ENCODE results near the gene ABHD2. TPM values are rescaled to one million over a fixed set of nuclear protein-coding genes. Genes with fewer than 3 reads are reported as not detected.

ABHD2 gene
- total RNA-seq, 1 experiment from 2014 or later = 148 TPM

DNA sequence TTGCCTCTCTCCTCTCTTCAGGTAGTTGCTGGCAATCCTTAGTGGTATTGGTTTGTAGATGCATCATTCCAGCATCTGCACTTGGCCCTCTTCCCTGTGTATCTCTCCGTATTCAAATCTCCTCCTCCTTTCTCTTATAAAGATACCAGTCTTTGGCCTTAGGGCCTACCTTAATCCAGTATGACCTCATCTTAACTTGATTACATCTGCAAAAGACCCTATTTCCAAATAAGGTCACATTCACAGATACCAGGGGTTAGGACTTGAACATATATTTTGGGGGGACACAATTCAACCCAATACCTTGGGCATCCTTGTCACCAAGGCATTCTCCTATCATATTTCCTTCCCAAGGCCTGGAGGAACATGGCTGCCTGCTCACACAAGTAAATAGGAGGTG is 22.0 kb upstream of the ABHD2 start:
- no TSS peak for BruUV-seq (replicated peaks)
- DNase-seq = no peak
- no peak overlapping the region for H3K27ac ChIP-seq
- TF ChIP-seq EZH2 (IDR thresholded peaks at IDR 0.05; ENCODE audit: low read depth) = no peak
- TF ChIP-seq, protein P1, sequence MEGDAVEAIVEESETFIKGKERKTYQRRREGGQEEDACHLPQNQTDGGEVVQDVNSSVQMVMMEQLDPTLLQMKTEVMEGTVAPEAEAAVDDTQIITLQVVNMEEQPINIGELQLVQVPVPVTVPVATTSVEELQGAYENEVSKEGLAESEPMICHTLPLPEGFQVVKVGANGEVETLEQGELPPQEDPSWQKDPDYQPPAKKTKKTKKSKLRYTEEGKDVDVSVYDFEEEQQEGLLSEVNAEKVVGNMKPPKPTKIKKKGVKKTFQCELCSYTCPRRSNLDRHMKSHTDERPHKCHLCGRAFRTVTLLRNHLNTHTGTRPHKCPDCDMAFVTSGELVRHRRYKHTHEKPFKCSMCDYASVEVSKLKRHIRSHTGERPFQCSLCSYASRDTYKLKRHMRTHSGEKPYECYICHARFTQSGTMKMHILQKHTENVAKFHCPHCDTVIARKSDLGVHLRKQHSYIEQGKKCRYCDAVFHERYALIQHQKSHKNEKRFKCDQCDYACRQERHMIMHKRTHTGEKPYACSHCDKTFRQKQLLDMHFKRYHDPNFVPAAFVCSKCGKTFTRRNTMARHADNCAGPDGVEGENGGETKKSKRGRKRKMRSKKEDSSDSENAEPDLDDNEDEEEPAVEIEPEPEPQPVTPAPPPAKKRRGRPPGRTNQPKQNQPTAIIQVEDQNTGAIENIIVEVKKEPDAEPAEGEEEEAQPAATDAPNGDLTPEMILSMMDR (conservative IDR thresholded peaks at IDR 0.05) = no peak
- H4K20me1 ChIP-seq (ENCODE audit: insufficient read depth) = no peaks in the 10 kb centered on the region
- no peaks in the 10 kb centered on the region for H3K27me3 ChIP-seq (ENCODE audit: insufficient read depth, low read depth)
- H3K36me3 ChIP-seq (ENCODE audit: low read depth) = no peaks in the 10 kb centered on the region
- H3K4me2 ChIP-seq = no peak overlapping the region
- no peak overlapping the region for H3K4me3 ChIP-seq
- H3K4me1 ChIP-seq (replicated peaks; ENCODE audit: insufficient read depth) = no peaks in the 10 kb centered on the region
- H3K79me2 ChIP-seq (ENCODE audit: low read depth) = no peaks in the 10 kb centered on the region
- ChIA-PET POLR2A (ENCODE audit: unreplicated experiment) (no interaction called here), CTCF (no interaction called here)
- H3F3A ChIP-seq (ENCODE audit: insufficient read depth, low read depth) = no peaks in the 10 kb centered on the region
- H3K9me2 ChIP-seq (ENCODE audit: insufficient read depth) = no peaks in the 10 kb centered on the region
- H2AFZ ChIP-seq = no peak overlapping the region
- intact Hi-C loops (cut with micrococcal nuclease; ENCODE audit: unreplicated experiment) = no loop called here
- peaks cover 24% of the 10 kb centered on the region; the same call in 1 of the 2 replicates for H3K9me3 ChIP-seq (ENCODE audit: insufficient read depth, low read depth)

- POLR2A ChIA-PET (ENCODE audit: unreplicated experiment) = interaction anchor here (0.6 kb wide), 1 partner anchor 403 kb away, joined by 3 read pairs; no protein-coding TSS in a partner anchor
- DNase-seq = no peak
Observed at GRCh38 chr15:89067751-89068150, 20.5 kb upstream of the ABHD2 start.

GRCh38 chr15:89068325-89068784 is 19.9 kb upstream of the ABHD2 start:
- CTCF ChIA-PET = interaction anchor here (0.6 to 0.8 kb wide), 2 partner anchors 10 to 413 kb away, joined by 3 to 4 read pairs; no protein-coding TSS in a partner anchor
- no TSS peak for BruUV-seq (replicated peaks)
- POLR2A ChIA-PET (ENCODE audit: unreplicated experiment) = interaction anchor here (0.6 kb wide), 1 partner anchor 404 kb away, joined by 3 read pairs; no protein-coding TSS in a partner anchor

More at GRCh38 chr15:89067751-89068150, 20.5 kb upstream of the ABHD2 start:
- Histone ChIP-seq H3K9me2 (ENCODE audit: insufficient read depth) (no peaks in the 10 kb centered on the region), H3K36me3 (ENCODE audit: low read depth) (no peaks in the 10 kb centered on the region), H4K20me1 (ENCODE audit: insufficient read depth) (no peaks in the 10 kb centered on the region), H3K4me1 (replicated peaks; ENCODE audit: insufficient read depth) (no peaks in the 10 kb centered on the region), H3K4me2 (no peak overlapping the region), H3K27ac (no peak overlapping the region), H3K9me3 (ENCODE audit: insufficient read depth, low read depth) (peaks cover 24% of the 10 kb centered on the region; the same call in 1 of the 2 replicates), H3K79me2 (ENCODE audit: low read depth) (no peaks in the 10 kb centered on the region), H2AFZ (no peak overlapping the region), H3K27me3 (ENCODE audit: insufficient read depth, low read depth) (no peaks in the 10 kb centered on the region), H3K4me3 (no peak overlapping the region), H3F3A (ENCODE audit: insufficient read depth, low read depth) (no peaks in the 10 kb centered on the region)
- CTCF ChIA-PET = interaction anchor here (0.8 kb wide), 1 partner anchor 10 kb away, joined by 4 read pairs; no protein-coding TSS in a partner anchor
- intact Hi-C loops (cut with micrococcal nuclease; ENCODE audit: unreplicated experiment) = no loop called here
- no peak for TF ChIP-seq EZH2 (IDR thresholded peaks at IDR 0.05; ENCODE audit: low read depth)
- TF ChIP-seq, protein P1 (conservative IDR thresholded peaks at IDR 0.05) = no peak
- BruUV-seq (replicated peaks) = no TSS peak

More at GRCh38 chr15:89068325-89068784, 19.9 kb upstream of the ABHD2 start:
- Histone ChIP-seq H3K27me3 (ENCODE audit: insufficient read depth, low read depth) (no peaks in the 10 kb centered on the region), H2AFZ (no peak overlapping the region), H3K4me1 (replicated peaks; ENCODE audit: insufficient read depth) (no peaks in the 10 kb centered on the region), H3K27ac (no peak overlapping the region), H3K9me2 (ENCODE audit: insufficient read depth) (no peaks in the 10 kb centered on the region), H3F3A (ENCODE audit: insufficient read depth, low read depth) (no peaks in the 10 kb centered on the region), H3K4me3 (no peak overlapping the region), H3K9me3 (ENCODE audit: insufficient read depth, low read depth) (peaks cover 24% of the 10 kb centered on the region; the same call in 1 of the 2 replicates), H3K36me3 (ENCODE audit: low read depth) (no peaks in the 10 kb centered on the region), H3K4me2 (no peak overlapping the region), H3K79me2 (ENCODE audit: low read depth) (no peaks in the 10 kb centered on the region), H4K20me1 (ENCODE audit: insufficient read depth) (no peaks in the 10 kb centered on the region)
- DNase-seq = no peak
- TF ChIP-seq, protein P1 (conservative IDR thresholded peaks at IDR 0.05) = no peak
- TF ChIP-seq EZH2 (IDR thresholded peaks at IDR 0.05; ENCODE audit: low read depth) = no peak
- intact Hi-C loops (cut with micrococcal nuclease; ENCODE audit: unreplicated experiment) = no loop called here
